ENCODE results near the gene DHRSX.
"Not testable (repeated sequence)": the region's sequence is repeated elsewhere in the genome, so short reads cannot be mapped to it uniquely, and the experiment has no call there.

Gene DHRSX

DNA sequence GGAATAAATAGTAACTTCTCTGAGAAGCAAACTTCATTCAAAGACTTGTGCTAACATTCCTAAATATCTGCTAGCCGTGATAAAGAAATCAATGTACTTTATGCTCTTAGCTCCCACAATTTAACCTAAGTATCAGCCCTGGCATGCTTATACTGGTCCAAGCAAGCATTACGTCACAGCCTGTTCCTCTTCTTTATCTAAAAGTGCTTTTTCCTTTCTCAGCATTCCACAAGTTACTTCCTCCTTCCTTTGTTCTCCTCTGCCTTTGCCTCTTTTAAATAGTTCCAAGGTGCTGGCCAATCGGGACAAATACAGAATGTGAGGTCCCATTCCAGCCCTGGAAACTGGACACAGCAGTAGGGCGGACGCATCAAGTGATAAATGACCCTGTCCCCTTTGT lies 249.6 kb downstream of the DHRSX start:
- DNase-seq = peak; percentile 14 to 60 (median 40)

GRCh38 chrX:2243913-2244460 lies 256.8 kb downstream of the DHRSX start:
- no peak for DNase-seq

GRCh38 chrX:2242980-2243379 lies 257.8 kb downstream of the DHRSX start:
- no peak for DNase-seq

DNA sequence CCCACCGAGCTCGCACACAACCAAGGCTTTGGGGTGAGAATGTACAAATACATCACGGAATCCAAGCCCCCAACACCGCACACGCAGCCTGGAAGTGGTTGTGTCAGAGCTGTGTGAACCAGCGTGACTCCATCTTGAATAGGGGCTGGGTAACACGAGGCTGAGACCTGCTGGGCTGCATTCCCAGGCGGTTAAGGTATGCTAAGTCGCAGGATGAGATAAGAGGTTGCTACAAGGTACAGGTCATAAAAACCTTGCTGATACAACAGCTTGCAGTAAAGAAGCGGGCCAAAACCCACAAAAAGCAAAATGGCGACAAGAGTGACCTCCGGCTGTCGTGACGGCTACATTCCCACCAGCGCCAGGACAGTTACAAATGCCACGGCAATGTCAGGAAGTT lies 258.4 kb downstream of the DHRSX start:
- DNase-seq = no peak

GRCh38 chrX:2241496-2241895 lies 259.3 kb downstream of the DHRSX start:
- DNase-seq = not testable (repeated sequence)

DNA sequence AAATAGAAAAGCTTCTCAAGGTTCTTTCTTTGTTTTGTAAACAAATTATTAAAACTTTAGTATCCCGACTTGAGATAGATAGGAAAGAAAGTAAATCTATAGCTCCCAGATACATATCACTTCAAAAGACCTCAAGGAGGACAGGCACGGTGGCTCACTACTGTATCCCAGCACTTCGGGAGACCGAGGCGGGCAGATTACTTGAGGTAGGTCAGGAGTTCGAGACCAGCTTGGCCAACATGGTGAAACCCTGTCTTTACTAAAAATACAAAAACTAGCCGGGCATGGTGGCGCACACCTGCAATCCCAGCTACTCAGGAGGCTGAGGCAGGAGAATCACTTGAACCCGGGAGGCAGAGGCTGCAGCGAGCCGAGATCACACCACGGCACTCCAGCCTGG lies 260.0 kb downstream of the DHRSX start:
- not testable (repeated sequence) for DNase-seq

DNA sequence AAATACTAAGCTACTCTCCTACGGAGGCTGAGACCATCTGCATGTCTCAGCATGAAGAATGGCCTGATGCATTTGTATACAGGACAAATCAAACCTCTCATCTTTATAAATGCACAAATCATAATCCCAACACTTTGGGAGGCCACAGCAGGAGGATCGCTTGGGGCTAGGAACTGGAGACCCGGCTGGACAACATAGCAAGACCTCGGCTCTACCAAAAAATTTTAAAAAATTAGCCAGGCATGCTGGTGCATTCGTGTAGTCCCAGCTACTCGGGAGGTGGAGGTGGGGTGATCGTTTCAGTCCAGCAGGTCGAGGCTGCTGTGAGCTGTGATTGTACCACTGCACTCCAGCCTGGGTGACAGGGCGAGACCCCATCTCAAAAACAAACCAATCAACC lies 262.8 kb downstream of the DHRSX start:
- no peak for DNase-seq

DNA sequence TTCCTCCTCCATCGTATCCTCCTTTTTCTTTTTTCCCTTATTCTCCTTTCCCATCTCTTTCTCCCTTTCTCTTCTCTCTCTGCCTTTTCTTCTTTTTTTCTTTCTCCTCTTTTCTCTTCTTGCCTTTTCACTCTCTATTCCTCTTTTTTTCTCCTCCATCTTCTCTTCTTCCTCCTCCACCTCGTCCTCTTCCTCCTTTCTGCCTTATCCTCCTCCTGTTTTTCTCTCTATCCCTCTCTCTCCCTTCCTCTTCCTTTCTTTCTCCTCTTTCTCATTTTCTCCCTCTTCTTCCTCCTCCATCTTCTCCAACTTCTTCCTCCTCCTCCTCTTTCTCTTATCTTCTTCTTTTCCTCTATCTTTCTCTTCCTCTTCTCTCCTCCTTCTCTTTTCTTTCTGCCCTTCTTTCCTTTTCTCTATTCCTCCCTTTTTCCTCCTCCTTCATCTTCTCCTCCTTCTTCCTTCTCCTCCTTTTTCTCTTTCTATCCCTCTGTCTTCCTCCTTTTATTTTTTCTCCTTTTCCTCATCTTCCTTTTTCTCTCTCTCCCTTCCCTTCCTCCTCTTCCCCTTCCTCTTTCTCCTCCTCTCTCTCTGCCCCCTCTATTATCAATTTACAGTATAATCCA lies 269.1 kb downstream of the DHRSX start:
- no peak for DNase-seq

- no peak for DNase-seq
Observed at GRCh38 chrX:2230457-2230856, 270.3 kb downstream of the DHRSX start.

GRCh38 chrX:2228536-2228935 lies 272.2 kb downstream of the DHRSX start:
- DNase-seq = no peak

DNA sequence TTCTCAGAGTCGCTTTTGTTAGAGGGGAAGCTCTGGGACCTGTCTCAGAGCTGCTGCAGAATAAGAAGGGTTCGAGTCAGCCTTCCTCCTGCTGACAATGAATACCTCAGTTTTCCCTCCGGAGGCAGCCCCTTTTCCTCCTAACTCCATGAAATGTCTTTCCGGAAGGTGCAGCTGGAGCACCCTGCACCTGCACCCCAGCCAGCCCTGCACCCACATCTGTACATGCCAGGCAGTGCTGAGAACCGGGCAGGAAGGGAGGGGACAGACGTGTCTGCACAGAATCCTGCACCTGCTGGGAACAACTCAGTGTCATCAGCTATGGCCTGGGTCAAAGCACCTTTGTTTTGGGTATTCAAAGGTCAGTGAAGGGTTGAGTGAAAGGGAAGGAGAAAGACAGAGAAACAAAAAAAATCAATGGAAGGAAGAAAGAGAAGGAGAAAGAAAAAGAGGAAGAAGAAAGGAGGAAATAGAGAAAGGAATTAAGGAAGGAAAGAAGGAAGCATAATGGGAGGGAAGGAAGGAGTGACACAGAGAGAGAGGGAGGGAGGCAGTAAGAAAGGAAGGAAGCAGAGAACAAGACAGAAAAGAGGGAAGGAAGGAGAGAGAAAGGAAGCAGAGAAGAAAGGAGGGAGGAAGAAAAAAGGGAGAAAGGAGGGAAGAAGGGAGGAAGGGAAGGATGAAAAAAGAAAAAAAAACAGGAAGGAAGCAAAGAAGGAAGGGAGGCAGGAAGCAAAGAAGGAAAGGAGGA lies 273.7 kb downstream of the DHRSX start:
- no peak for DNase-seq

DNA sequence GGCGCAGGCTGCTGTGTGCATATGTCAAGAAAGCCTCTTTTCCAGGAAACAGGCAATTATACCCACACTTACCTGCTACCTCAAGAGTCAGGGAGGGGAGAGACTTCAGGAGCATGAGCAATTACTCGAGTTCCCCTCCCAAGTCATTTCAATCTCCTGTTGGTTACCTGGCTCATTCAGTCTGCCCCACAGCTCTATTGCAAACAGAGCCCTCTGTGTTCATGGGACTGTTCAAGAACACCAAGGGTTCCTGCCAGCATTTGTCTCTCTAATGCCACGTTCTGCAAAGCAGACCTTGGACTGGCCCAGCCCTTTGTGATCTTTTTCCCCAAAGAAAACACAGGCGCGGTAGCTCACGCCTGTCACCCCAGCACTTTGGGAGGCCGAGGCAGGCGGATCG lies 274.6 kb downstream of the DHRSX start:
- no peak for DNase-seq

DNA sequence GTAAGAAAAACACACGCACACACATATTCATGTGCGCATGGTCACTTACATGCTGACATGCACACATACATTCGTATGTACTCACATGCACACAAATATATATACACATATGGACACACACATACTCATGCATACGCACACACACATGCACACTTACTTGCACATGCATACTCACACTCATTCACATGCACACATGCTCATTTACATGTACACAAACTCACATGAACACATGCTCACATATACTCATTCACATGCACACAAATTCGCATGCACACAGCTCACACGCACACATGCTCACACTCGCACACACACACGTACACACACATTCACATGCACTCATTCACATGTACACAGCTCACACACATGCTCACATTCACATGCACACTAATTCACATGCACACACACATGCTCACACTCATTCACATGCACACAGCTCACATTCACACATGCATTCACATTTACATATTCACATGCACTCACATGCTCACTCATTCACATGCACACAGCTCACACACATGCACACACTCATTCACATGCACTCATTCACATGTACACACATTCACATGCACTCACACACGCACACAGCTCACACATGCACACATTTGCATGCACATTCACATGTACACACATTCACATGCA lies 276.1 kb downstream of the DHRSX start:
- DNase-seq = no peak

GRCh38 chrX:2224161-2224560 lies 276.6 kb downstream of the DHRSX start:
- DNase-seq = no peak

DNA sequence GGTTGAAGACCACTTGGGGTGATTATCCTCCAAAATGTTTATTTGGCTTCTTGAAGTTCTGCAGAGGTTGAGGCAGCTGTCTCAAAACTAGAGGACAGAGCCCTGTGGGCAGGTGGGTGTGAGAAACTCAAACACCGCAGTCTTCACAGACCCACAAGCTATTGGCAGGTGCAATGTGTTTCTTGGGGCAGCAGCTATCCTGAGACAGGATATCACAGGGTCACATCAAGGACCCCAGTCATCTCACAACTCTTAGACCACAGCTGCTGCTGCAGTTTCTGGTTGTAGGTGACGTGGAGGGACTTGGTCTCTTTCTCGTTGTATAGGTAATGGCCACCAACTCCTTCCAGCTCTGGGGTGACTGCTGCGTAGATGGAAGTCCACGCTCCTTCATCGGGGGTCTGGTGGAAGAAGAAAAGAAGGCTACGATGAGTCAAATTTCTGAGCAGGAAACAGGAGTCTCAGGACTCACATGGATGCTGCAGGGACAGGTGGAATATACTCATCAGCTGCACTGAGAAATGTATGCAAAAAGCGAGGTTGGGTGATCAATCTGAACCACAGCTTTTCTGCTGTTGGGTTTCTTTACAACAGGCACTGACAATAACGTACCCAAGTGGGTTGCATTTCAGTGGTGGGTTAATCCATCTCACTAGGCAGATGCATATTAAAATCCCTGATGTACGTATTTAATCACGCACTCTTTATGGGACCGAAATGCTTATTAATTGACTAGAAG lies 279.8 kb downstream of the DHRSX start:
- DNase-seq = no peak

DNA sequence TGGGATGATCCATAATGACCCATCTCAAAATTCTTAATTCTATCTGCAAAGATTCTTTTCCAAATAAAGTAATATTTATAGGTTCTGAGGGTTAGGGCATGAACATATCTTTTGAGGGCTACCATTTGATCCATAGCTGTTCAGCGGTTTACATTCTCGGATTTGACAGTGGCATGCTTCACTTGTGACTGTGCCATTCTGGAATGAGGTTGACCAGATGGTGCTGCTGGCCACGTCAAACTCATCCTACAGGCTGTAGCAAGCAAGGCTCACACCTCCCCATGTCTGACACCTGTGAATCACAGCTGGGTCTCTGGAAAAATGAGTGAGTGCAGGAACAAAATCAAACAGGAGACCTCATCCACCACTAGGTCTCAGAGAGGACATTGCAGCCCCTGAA lies 280.5 kb downstream of the DHRSX start:
- no peak for DNase-seq

DNA sequence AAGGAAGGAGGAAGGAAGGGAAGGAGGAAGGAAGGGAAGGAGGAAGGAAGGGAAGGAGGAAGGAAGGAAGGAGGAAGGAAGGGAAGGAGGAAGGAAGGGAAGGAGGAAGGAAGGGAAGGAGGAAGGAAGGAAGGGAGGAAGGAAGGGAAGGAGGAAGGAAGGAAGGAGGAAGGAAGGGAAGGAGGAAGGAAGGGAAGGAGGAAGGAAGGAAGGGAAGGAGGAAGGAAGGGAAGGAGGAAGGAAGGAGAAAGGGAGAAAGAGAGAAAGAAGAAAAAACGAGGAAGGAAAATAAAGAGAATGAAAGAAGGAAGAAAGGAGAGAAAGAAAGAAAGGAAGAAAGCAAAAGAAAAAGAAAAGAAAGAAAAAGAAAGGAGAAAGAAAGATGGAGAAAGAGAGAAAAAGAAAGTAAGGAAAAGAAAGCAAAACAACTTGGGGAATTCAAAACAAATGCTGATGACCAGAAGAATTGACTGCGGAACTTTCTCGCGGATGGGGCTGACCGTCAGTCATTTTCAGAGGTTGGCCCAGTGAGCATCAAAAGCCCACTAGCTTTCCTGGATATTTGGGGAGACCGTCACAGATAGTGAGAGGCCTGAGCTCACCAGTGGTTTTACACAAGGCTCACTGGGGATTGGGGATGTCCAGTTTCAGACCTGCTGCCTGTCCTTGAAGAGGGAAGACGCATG lies 286.5 kb downstream of the DHRSX start:
- not testable (repeated sequence) for DNase-seq

GRCh38 chrX:2211667-2212066 lies 289.1 kb downstream of the DHRSX start:
- not testable (repeated sequence) for DNase-seq

DNA sequence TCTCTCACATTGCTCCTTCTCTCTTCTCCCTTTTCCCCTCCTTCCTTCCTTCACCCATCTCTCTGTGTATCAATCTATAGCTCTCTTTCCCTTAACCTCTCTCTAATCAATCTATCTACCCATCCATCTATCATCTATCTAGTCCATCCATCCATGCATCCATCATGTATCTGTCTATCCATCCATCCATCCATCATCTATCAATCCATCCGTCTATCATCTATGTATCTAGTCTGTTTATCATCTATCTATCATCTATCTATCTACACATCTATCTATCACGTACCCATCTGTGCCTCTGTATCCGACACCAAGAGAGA lies 307.5 kb downstream of the DHRSX start:
- no peak for DNase-seq

- no peak for DNase-seq
Observed at GRCh38 chrX:2192584-2193272, 308.0 kb downstream of the DHRSX start.

DNA sequence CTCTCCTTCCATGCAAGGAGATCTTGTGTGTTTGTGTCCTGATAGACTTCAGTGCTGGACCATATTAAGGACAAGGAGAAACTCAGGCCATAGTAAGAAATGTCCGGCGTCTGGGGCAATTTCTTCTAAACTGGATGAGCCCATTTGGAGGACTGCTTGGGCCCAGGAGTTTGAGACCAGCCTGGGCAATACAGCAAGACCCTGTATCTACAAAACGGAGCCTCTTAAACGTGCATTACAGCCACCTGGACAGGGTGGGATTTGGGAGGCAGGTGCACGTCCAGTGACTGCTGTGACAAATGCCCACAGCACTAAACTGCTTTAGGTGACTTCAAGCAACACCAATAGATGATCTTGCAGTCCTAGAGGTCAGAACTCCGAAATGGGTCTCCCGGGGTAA lies 311.9 kb downstream of the DHRSX start:
- DNase-seq = no peak

- DNase-seq = no peak
Observed at GRCh38 chrX:2188330-2188792, 312.4 kb downstream of the DHRSX start.
